Adipocyte (in vitro differentiated cells): Measurements from ENCODE around the gene SMAD3.

ENCODE experiments used
- DNase-seq: peaks from one replicate; pipeline ENCODE4 v3.0.0-alpha.2; 2015; ENCODE audit warnings: low read depth
- H3K27me3 ChIP-seq: replicated peaks from 2 replicates; pipeline ENCODE4 v1.7.0; 2013; ENCODE audit warnings: mild to moderate bottlenecking, low read length, moderate library complexity; ENCODE audit not compliant: control insufficient read depth, insufficient read depth
- H3K36me3 ChIP-seq: 2 replicates; pipeline ENCODE4 v1.7.0; 2013; ENCODE audit warnings: low read length, mild to moderate bottlenecking, moderate library complexity; ENCODE audit not compliant: control insufficient read depth, insufficient read depth, severe bottlenecking
- H3K4me1 ChIP-seq: 2 replicates; pipeline ENCODE4 v1.7.0; 2013; ENCODE audit warnings: mild to moderate bottlenecking, low read length, moderate library complexity; ENCODE audit not compliant: control insufficient read depth, insufficient read depth
- H3K4me3 ChIP-seq: 2 replicates; pipeline ENCODE4 v1.7.0; 2013; ENCODE audit warnings: mild to moderate bottlenecking, low read length, moderate library complexity
- H3K9ac ChIP-seq: 2 replicates; pipeline ENCODE4 v1.7.0; 2013; ENCODE audit warnings: mild to moderate bottlenecking, low read length, moderate library complexity
- H3K9me3 ChIP-seq: 2 replicates; pipeline ENCODE4 v1.7.0; 2013; ENCODE audit warnings: mild to moderate bottlenecking, low read length, moderate library complexity; ENCODE audit not compliant: control insufficient read depth

Gene SMAD3

GRCh38 chr15:67197364-67197695 lies 131.9 kb downstream of the SMAD3 start:
- Histone ChIP-seq H3K36me3 (peaks cover 14% of the 10 kb centered on the region), H3K4me1 (peaks cover 58% of the 10 kb centered on the region), H3K9me3 (no peaks in the 10 kb centered on the region), H3K4me3 (no peak overlapping the region), H3K27me3 (no peaks in the 10 kb centered on the region), H3K9ac (no peak overlapping the region)
- DNase-seq = no peak

- peaks cover 58% of the 10 kb centered on the region for H3K4me1 ChIP-seq
- H3K9ac ChIP-seq = no peak overlapping the region
- H3K4me3 ChIP-seq = no peak overlapping the region
- H3K27me3 ChIP-seq = no peaks in the 10 kb centered on the region
- no peak for DNase-seq
- peaks cover 16% of the 10 kb centered on the region for H3K36me3 ChIP-seq
- no peaks in the 10 kb centered on the region for H3K9me3 ChIP-seq
Measured at GRCh38 chr15:67198157-67198754, 132.9 kb downstream of the SMAD3 start.

- H3K4me3 ChIP-seq = no peak overlapping the region
- no peak for DNase-seq
- H3K9ac ChIP-seq = no peak overlapping the region
- H3K4me1 ChIP-seq = peaks cover 48% of the 10 kb centered on the region
- H3K9me3 ChIP-seq = no peaks in the 10 kb centered on the region
- no peaks in the 10 kb centered on the region for H3K27me3 ChIP-seq
- peaks cover 26% of the 10 kb centered on the region for H3K36me3 ChIP-seq
Measured at GRCh38 chr15:67199391-67199790, 134.0 kb downstream of the SMAD3 start.

GRCh38 chr15:67199881-67200763 lies 134.7 kb downstream of the SMAD3 start:
- peaks cover 29% of the 10 kb centered on the region for H3K36me3 ChIP-seq
- no peak overlapping the region for H3K4me3 ChIP-seq
- no peak overlapping the region for H3K9ac ChIP-seq
- DNase-seq = peak; percentile 86
- peaks cover 41% of the 10 kb centered on the region for H3K4me1 ChIP-seq
- no peaks in the 10 kb centered on the region for H3K27me3 ChIP-seq
- no peaks in the 10 kb centered on the region for H3K9me3 ChIP-seq

GRCh38 chr15:67201136-67201535 lies 135.7 kb downstream of the SMAD3 start:
- Histone ChIP-seq H3K4me1 (peaks cover 36% of the 10 kb centered on the region), H3K9ac (no peak overlapping the region), H3K27me3 (no peaks in the 10 kb centered on the region), H3K36me3 (peaks cover 40% of the 10 kb centered on the region), H3K9me3 (no peaks in the 10 kb centered on the region), H3K4me3 (no peak overlapping the region)
- DNase-seq = peak; percentile 34

- no peak for DNase-seq
- no peak overlapping the region for H3K4me3 ChIP-seq
- no peaks in the 10 kb centered on the region for H3K27me3 ChIP-seq
- peaks cover 27% of the 10 kb centered on the region for H3K4me1 ChIP-seq
- H3K36me3 ChIP-seq = peaks cover 45% of the 10 kb centered on the region
- H3K9ac ChIP-seq = no peak overlapping the region
- H3K9me3 ChIP-seq = no peaks in the 10 kb centered on the region
Measured at GRCh38 chr15:67202091-67202490, 136.7 kb downstream of the SMAD3 start.

GRCh38 chr15:67202991-67203390 lies 137.6 kb downstream of the SMAD3 start:
- Histone ChIP-seq H3K36me3 (peaks cover 53% of the 10 kb centered on the region), H3K9me3 (no peaks in the 10 kb centered on the region), H3K9ac (no peak overlapping the region), H3K27me3 (no peaks in the 10 kb centered on the region), H3K4me1 (peaks cover 24% of the 10 kb centered on the region), H3K4me3 (no peak overlapping the region)
- DNase-seq = no peak

GRCh38 chr15:67207555-67208207 lies 142.3 kb downstream of the SMAD3 start:
- no peaks in the 10 kb centered on the region for H3K27me3 ChIP-seq
- H3K36me3 ChIP-seq = peaks cover 57% of the 10 kb centered on the region
- DNase-seq = no peak
- no peak overlapping the region for H3K4me3 ChIP-seq
- no peaks in the 10 kb centered on the region for H3K4me1 ChIP-seq
- no peaks in the 10 kb centered on the region for H3K9me3 ChIP-seq
- no peak overlapping the region for H3K9ac ChIP-seq

GRCh38 chr15:67208396-67208795 lies 143.0 kb downstream of the SMAD3 start:
- H3K9me3 ChIP-seq = no peaks in the 10 kb centered on the region
- H3K36me3 ChIP-seq = peaks cover 50% of the 10 kb centered on the region
- no peak overlapping the region for H3K4me3 ChIP-seq
- no peaks in the 10 kb centered on the region for H3K27me3 ChIP-seq
- H3K4me1 ChIP-seq = no peaks in the 10 kb centered on the region
- H3K9ac ChIP-seq = no peak overlapping the region
- no peak for DNase-seq

GRCh38 chr15:67210555-67211168 lies 145.3 kb downstream of the SMAD3 start:
- Histone ChIP-seq H3K9ac (no peak overlapping the region), H3K36me3 (peaks cover 32% of the 10 kb centered on the region), H3K4me1 (no peaks in the 10 kb centered on the region), H3K4me3 (no peak overlapping the region), H3K9me3 (no peaks in the 10 kb centered on the region), H3K27me3 (no peaks in the 10 kb centered on the region)
- DNase-seq = no peak
